ENCODE measurements around the gene BANF2.
"Not testable (repeated sequence)": the region's sequence is repeated elsewhere in the genome, so short reads cannot be mapped to it uniquely, and the experiment has no call there.

BANF2 gene

GRCh38 chr20:17759449-17759848, 59.7 kb downstream of the BANF2 start:
- Histone ChIP-seq H3K9me3 (ENCODE audit: control insufficient read depth, low read length) (peaks cover 13% of the 10 kb centered on the region), H3K4me1 (ENCODE audit: control insufficient read depth, insufficient read depth, low read length) (peaks cover 3% of the 10 kb centered on the region), H3K36me3 (ENCODE audit: control insufficient read depth, insufficient read depth, low read length, severe bottlenecking) (no peaks in the 10 kb centered on the region), H3K4me3 (ENCODE audit: low read length) (no peak overlapping the region), H3K9ac (ENCODE audit: low read length) (no peak overlapping the region), H3K27me3 (replicated peaks; ENCODE audit: control insufficient read depth, insufficient read depth, low read length) (peaks cover 22% of the 10 kb centered on the region)
- DNase-seq (ENCODE audit: low read depth): peak; percentile 90

- Histone ChIP-seq H3K9ac (ENCODE audit: low read length) (no peak overlapping the region), H3K4me1 (ENCODE audit: control insufficient read depth, insufficient read depth, low read length) (peaks cover 3% of the 10 kb centered on the region), H3K27me3 (replicated peaks; ENCODE audit: control insufficient read depth, insufficient read depth, low read length) (peaks cover 11% of the 10 kb centered on the region), H3K9me3 (ENCODE audit: control insufficient read depth, low read length) (peaks cover 13% of the 10 kb centered on the region), H3K36me3 (ENCODE audit: control insufficient read depth, insufficient read depth, low read length, severe bottlenecking) (no peaks in the 10 kb centered on the region), H3K4me3 (ENCODE audit: low read length) (no peak overlapping the region)
- no peak for DNase-seq (ENCODE audit: low read depth)
Measured at GRCh38 chr20:17761604-17762003, 61.8 kb downstream of the BANF2 start.

- no peak overlapping the region for H3K9ac ChIP-seq (ENCODE audit: low read length)
- H3K4me3 ChIP-seq (ENCODE audit: low read length): no peak overlapping the region
- H3K4me1 ChIP-seq (ENCODE audit: control insufficient read depth, insufficient read depth, low read length): peaks cover 3% of the 10 kb centered on the region
- H3K27me3 ChIP-seq (replicated peaks; ENCODE audit: control insufficient read depth, insufficient read depth, low read length): peaks cover 13% of the 10 kb centered on the region
- peaks cover 13% of the 10 kb centered on the region for H3K9me3 ChIP-seq (ENCODE audit: control insufficient read depth, low read length)
- no peak for DNase-seq (ENCODE audit: low read depth)
- H3K36me3 ChIP-seq (ENCODE audit: control insufficient read depth, insufficient read depth, low read length, severe bottlenecking): no peaks in the 10 kb centered on the region
Measured at GRCh38 chr20:17762243-17762872, 62.6 kb downstream of the BANF2 start.

- no peaks in the 10 kb centered on the region for H3K36me3 ChIP-seq (ENCODE audit: control insufficient read depth, insufficient read depth, low read length, severe bottlenecking)
- peaks cover 11% of the 10 kb centered on the region for H3K9me3 ChIP-seq (ENCODE audit: control insufficient read depth, low read length)
- peaks cover 19% of the 10 kb centered on the region for H3K27me3 ChIP-seq (replicated peaks; ENCODE audit: control insufficient read depth, insufficient read depth, low read length)
- DNase-seq (ENCODE audit: low read depth): no peak
- no peak overlapping the region for H3K9ac ChIP-seq (ENCODE audit: low read length)
- no peak overlapping the region for H3K4me3 ChIP-seq (ENCODE audit: low read length)
- H3K4me1 ChIP-seq (ENCODE audit: control insufficient read depth, insufficient read depth, low read length): peaks cover 3% of the 10 kb centered on the region
Measured at GRCh38 chr20:17762873-17763557, 63.2 kb downstream of the BANF2 start.

GRCh38 chr20:17765017-17765416, 65.3 kb downstream of the BANF2 start:
- Histone ChIP-seq H3K9me3 (ENCODE audit: control insufficient read depth, low read length) (no peaks in the 10 kb centered on the region), H3K9ac (ENCODE audit: low read length) (no peak overlapping the region), H3K36me3 (ENCODE audit: control insufficient read depth, insufficient read depth, low read length, severe bottlenecking) (no peaks in the 10 kb centered on the region), H3K4me3 (ENCODE audit: low read length) (no peak overlapping the region), H3K4me1 (ENCODE audit: control insufficient read depth, insufficient read depth, low read length) (no peaks in the 10 kb centered on the region), H3K27me3 (replicated peaks; ENCODE audit: control insufficient read depth, insufficient read depth, low read length) (peaks cover 19% of the 10 kb centered on the region)
- DNase-seq (ENCODE audit: low read depth): no peak

GRCh38 chr20:17765584-17765983, 65.8 kb downstream of the BANF2 start:
- Histone ChIP-seq H3K4me1 (ENCODE audit: control insufficient read depth, insufficient read depth, low read length) (no peaks in the 10 kb centered on the region), H3K9ac (ENCODE audit: low read length) (no peak overlapping the region), H3K27me3 (replicated peaks; ENCODE audit: control insufficient read depth, insufficient read depth, low read length) (peaks cover 19% of the 10 kb centered on the region), H3K4me3 (ENCODE audit: low read length) (no peak overlapping the region), H3K9me3 (ENCODE audit: control insufficient read depth, low read length) (no peaks in the 10 kb centered on the region), H3K36me3 (ENCODE audit: control insufficient read depth, insufficient read depth, low read length, severe bottlenecking) (no peaks in the 10 kb centered on the region)
- DNase-seq (ENCODE audit: low read depth): no peak

GRCh38 chr20:17766226-17766625, 66.5 kb downstream of the BANF2 start:
- no peak for DNase-seq (ENCODE audit: low read depth)
- Histone ChIP-seq H3K9ac (ENCODE audit: low read length) (no peak overlapping the region), H3K4me3 (ENCODE audit: low read length) (no peak overlapping the region), H3K27me3 (replicated peaks; ENCODE audit: control insufficient read depth, insufficient read depth, low read length) (peaks cover 19% of the 10 kb centered on the region), H3K36me3 (ENCODE audit: control insufficient read depth, insufficient read depth, low read length, severe bottlenecking) (no peaks in the 10 kb centered on the region), H3K4me1 (ENCODE audit: control insufficient read depth, insufficient read depth, low read length) (no peaks in the 10 kb centered on the region), H3K9me3 (ENCODE audit: control insufficient read depth, low read length) (no peaks in the 10 kb centered on the region)

- DNase-seq (ENCODE audit: low read depth): no peak
- H3K4me3 ChIP-seq (ENCODE audit: low read length): no peak overlapping the region
Measured at GRCh38 chr20:17767624-17768023, 67.9 kb downstream of the BANF2 start.

GRCh38 chr20:17768271-17768670, 68.5 kb downstream of the BANF2 start:
- Histone ChIP-seq H3K4me3 (ENCODE audit: low read length) (no peak overlapping the region), H3K4me1 (ENCODE audit: control insufficient read depth, insufficient read depth, low read length) (no peaks in the 10 kb centered on the region), H3K9me3 (ENCODE audit: control insufficient read depth, low read length) (no peaks in the 10 kb centered on the region), H3K27me3 (replicated peaks; ENCODE audit: control insufficient read depth, insufficient read depth, low read length) (peaks cover 19% of the 10 kb centered on the region), H3K9ac (ENCODE audit: low read length) (no peak overlapping the region), H3K36me3 (ENCODE audit: control insufficient read depth, insufficient read depth, low read length, severe bottlenecking) (no peaks in the 10 kb centered on the region)
- no peak for DNase-seq (ENCODE audit: low read depth)

More at GRCh38 chr20:17767624-17768023, 67.9 kb downstream of the BANF2 start:
- Histone ChIP-seq H3K27me3 (replicated peaks; ENCODE audit: control insufficient read depth, insufficient read depth, low read length) (peaks cover 19% of the 10 kb centered on the region), H3K4me1 (ENCODE audit: control insufficient read depth, insufficient read depth, low read length) (no peaks in the 10 kb centered on the region), H3K36me3 (ENCODE audit: control insufficient read depth, insufficient read depth, low read length, severe bottlenecking) (no peaks in the 10 kb centered on the region), H3K9ac (ENCODE audit: low read length) (no peak overlapping the region), H3K9me3 (ENCODE audit: control insufficient read depth, low read length) (no peaks in the 10 kb centered on the region)

GRCh38 chr20:17769716-17770115, 70.0 kb downstream of the BANF2 start:
- not testable (repeated sequence) for H3K9ac ChIP-seq (ENCODE audit: low read length); DNase-seq (ENCODE audit: low read depth); H3K4me1 ChIP-seq (ENCODE audit: control insufficient read depth, insufficient read depth, low read length)

GRCh38 chr20:17771206-17772004, 71.6 kb downstream of the BANF2 start:
- H3K4me1 ChIP-seq (ENCODE audit: control insufficient read depth, insufficient read depth, low read length): no peaks in the 10 kb centered on the region
- peak; percentile 56 for DNase-seq (ENCODE audit: low read depth)
- H3K4me3 ChIP-seq (ENCODE audit: low read length): no peak overlapping the region
- no peaks in the 10 kb centered on the region for H3K9me3 ChIP-seq (ENCODE audit: control insufficient read depth, low read length)
- H3K9ac ChIP-seq (ENCODE audit: low read length): no peak overlapping the region
- peaks cover 13% of the 10 kb centered on the region for H3K27me3 ChIP-seq (replicated peaks; ENCODE audit: control insufficient read depth, insufficient read depth, low read length)
- no peaks in the 10 kb centered on the region for H3K36me3 ChIP-seq (ENCODE audit: control insufficient read depth, insufficient read depth, low read length, severe bottlenecking)

More at GRCh38 chr20:17769716-17770115, 70.0 kb downstream of the BANF2 start:
- H3K9me3 ChIP-seq (ENCODE audit: control insufficient read depth, low read length); H3K36me3 ChIP-seq (ENCODE audit: control insufficient read depth, insufficient read depth, low read length, severe bottlenecking); H3K4me3 ChIP-seq (ENCODE audit: low read length): not testable (repeated sequence)
- H3K27me3 ChIP-seq (replicated peaks; ENCODE audit: control insufficient read depth, insufficient read depth, low read length): peaks cover 19% of the 10 kb centered on the region
